Neural cell (in vitro differentiated cells): ENCODE measurements around the gene CDYL. TPM values are rescaled to one million over a fixed set of nuclear protein-coding genes. Genes with fewer than 3 reads are reported as not detected.

Experiments
- H2AFZ ChIP-seq: fragments of 200-600, 300-800 bp; sonication (generic), shearing (Covaris generic); 2 replicates; pipeline ENCODE4 v1.6.0; 2014; ENCODE audit warnings: low read depth, mild to moderate bottlenecking, antibody characterized with exemption, low read length, moderate library complexity
- H3F3A ChIP-seq: fragments of 200-600 bp; shearing (Covaris generic); 2 replicates; pipeline ENCODE4 v1.6.1; 2016; ENCODE audit warnings: mild to moderate bottlenecking, moderate library complexity, mixed read lengths, antibody characterized with exemption, low read length; ENCODE audit not compliant: insufficient read depth, poor library complexity, severe bottlenecking
- H3K27ac ChIP-seq: fragments of 200-600, 300-800 bp; sonication (generic), shearing (Covaris generic); 2 replicates; pipeline ENCODE4 v1.5.1; 2014; ENCODE audit warnings: mild to moderate bottlenecking, low read length, moderate library complexity
- H3K27me3 ChIP-seq: fragments of 300-800, 200-600 bp; sonication (generic), shearing (Covaris generic); 2 replicates; pipeline ENCODE4 v1.6.0; 2014; ENCODE audit warnings: mild to moderate bottlenecking, low read depth, low read length, moderate library complexity; ENCODE audit not compliant: insufficient read depth
- H3K36me3 ChIP-seq: fragments of 300-800, 200-600 bp; sonication (generic), shearing (Covaris generic); 2 replicates; pipeline ENCODE4 v1.5.1; 2014; ENCODE audit warnings: mild to moderate bottlenecking, antibody characterized with exemption, low read length, moderate library complexity; ENCODE audit not compliant: insufficient read depth
- H3K4me2 ChIP-seq: fragments of 300-800, 200-600 bp; sonication (generic), shearing (Covaris generic); 2 replicates; pipeline ENCODE4 v1.6.0; 2014; ENCODE audit warnings: mild to moderate bottlenecking, low read length
- H3K4me3 ChIP-seq: fragments of 300-800, 200-600 bp; sonication (generic), shearing (Covaris generic); 2 replicates; pipeline ENCODE4 v1.5.1; 2014; ENCODE audit warnings: mild to moderate bottlenecking, low read length, moderate library complexity
- H3K79me2 ChIP-seq: fragments of 200-600 bp; shearing (Covaris generic); replicated peaks from 2 replicates; pipeline ENCODE4 v1.6.0; 2014; ENCODE audit warnings: mild to moderate bottlenecking, low read length, moderate library complexity; ENCODE audit not compliant: insufficient read depth
- H3K9ac ChIP-seq: fragments of 300-800, 200-600 bp; sonication (generic), shearing (Covaris generic); 2 replicates; pipeline ENCODE4 v1.6.1; 2016; ENCODE audit warnings: mild to moderate bottlenecking, low read length, mixed read lengths
- H3K9me2 ChIP-seq: fragments of 200-600 bp; shearing (Covaris generic); 2 replicates; pipeline ENCODE4 v1.6.1; 2016; ENCODE audit warnings: mild to moderate bottlenecking, low read length, mixed read lengths; ENCODE audit not compliant: insufficient read depth
- H3K9me3 ChIP-seq: fragments of 200-600, 300-800 bp; sonication (generic), shearing (Covaris generic); 2 replicates; pipeline ENCODE4 v1.6.1; 2016; ENCODE audit warnings: mild to moderate bottlenecking, mixed run types, low read length, moderate library complexity, mixed read lengths
- H4K20me1 ChIP-seq: fragments of 200-600 bp; shearing (Covaris generic); 2 replicates; pipeline ENCODE4 v1.6.1; 2016; ENCODE audit warnings: mild to moderate bottlenecking, mixed run types; ENCODE audit not compliant: insufficient read depth
- CTCF ChIP-seq: fragments of 450-650 bp; IDR thresholded peaks from 2 replicates; pipeline ENCODE4 v1.5.1; 2014; ENCODE audit warnings: antibody characterized with exemption, mild to moderate bottlenecking, moderate library complexity; ENCODE audit not compliant: poor library complexity, severe bottlenecking
- EP300 ChIP-seq: fragments of 450-650 bp; conservative IDR thresholded peaks from 2 replicates; pipeline ENCODE4 v1.6.1; 2014; ENCODE audit warnings: antibody characterized with exemption, mild to moderate bottlenecking, moderate library complexity; ENCODE audit not compliant: poor library complexity, severe bottlenecking
- EZH2 ChIP-seq: fragments of 200-600, 300-800 bp; shearing (Covaris generic), sonication (generic); IDR thresholded peaks from 2 replicates; pipeline ENCODE4 v1.6.1; 2014; ENCODE audit warnings: antibody characterized with exemption, low read length, borderline replicate concordance, mild to moderate bottlenecking; ENCODE audit not compliant: insufficient read depth, poor library complexity, severe bottlenecking
- MXI1 ChIP-seq: fragments of 450-650 bp; conservative IDR thresholded peaks from 2 replicates; pipeline ENCODE4 v1.6.1; 2014; ENCODE audit warnings: antibody characterized with exemption, mild to moderate bottlenecking; ENCODE audit not compliant: poor library complexity, severe bottlenecking
- POLR2AphosphoS5 ChIP-seq: IDR thresholded peaks from 2 replicates; pipeline ENCODE4 v1.6.1; 2012
- RAD21 ChIP-seq: fragments of 450-650 bp; conservative IDR thresholded peaks from 2 replicates; pipeline ENCODE4 v1.6.1; 2014; ENCODE audit warnings: antibody characterized with exemption, mild to moderate bottlenecking, moderate library complexity
- SMC3 ChIP-seq: fragments of 450-650 bp; conservative IDR thresholded peaks from 2 replicates; pipeline ENCODE4 v1.6.1; 2014; ENCODE audit warnings: antibody characterized with exemption, mild to moderate bottlenecking, moderate library complexity; ENCODE audit not compliant: poor library complexity
- TAF1 ChIP-seq: IDR thresholded peaks from 2 replicates; pipeline ENCODE4 v1.6.1; 2012; ENCODE audit warnings: low read depth
- polyA plus RNA-seq: library from polyadenylated mRNA; depleted of rRNA; stranded (reverse); fragments of >200 nt; gene quantifications from 2 replicates; pipeline ENCODE4 v1.2.3, GENCODE V29; 2014
- TF ChIP-seq, protein P1 (sequence below): IDR thresholded peaks from 2 replicates; pipeline ENCODE4 v1.6.1; 2012; ENCODE audit warnings: borderline replicate concordance

The CDYL gene
- polyA plus RNA-seq, 1 donor from 2014 or later: 5.2 TPM

DNA sequence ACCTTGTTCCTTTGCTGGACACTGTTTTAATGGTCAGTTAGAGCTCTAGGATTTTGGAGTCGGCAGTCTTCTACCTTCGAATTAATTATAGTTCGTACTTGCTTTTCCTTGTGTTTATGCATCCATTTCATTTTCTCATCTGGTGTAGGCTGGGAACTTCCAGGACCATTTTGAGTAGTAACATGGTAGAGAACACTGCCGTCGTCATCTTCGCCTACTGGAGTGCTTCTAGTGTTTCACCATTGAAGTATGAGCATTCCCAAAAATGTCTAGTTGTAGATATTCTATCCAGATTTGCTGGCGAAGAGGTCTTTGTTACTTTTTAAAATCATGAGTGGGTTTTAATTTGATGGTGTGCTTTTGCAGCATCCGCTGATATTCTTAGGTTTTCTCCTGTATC is 36.9 kb downstream of the CDYL start:
- Histone ChIP-seq H3K27ac (no peak overlapping the region), H4K20me1 (no peaks in the 10 kb centered on the region)

DNA sequence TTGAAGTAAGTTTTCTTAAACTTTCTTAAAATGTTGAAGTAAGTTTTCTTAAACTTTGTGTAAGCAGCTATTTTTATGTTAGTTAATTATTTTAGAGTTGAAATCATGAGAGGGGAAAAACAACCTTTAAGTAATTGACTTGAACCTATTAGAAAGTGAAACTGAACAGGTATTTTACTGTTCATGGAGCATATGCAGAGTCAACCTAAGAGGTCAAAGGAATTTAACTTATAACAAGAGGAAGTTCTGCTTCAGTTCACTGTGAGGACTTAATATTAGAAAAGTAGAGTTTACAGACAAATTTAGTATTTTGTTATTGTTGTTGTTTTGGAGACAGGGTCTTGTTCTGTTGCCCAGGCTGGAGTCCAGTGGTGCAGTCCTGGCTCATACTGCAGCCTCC is 38.0 kb downstream of the CDYL start:
- Histone ChIP-seq H3F3A (no peaks in the 10 kb centered on the region), H3K79me2 (peaks cover 27% of the 10 kb centered on the region), H3K9ac (no peak overlapping the region), H3K4me3 (no peak overlapping the region), H3K36me3 (no peaks in the 10 kb centered on the region), H3K27me3 (no peaks in the 10 kb centered on the region), H3K4me2 (no peak overlapping the region), H2AFZ (no peak overlapping the region), H3K9me2 (no peaks in the 10 kb centered on the region), H3K27ac (no peak overlapping the region), H3K9me3 (no peaks in the 10 kb centered on the region), H4K20me1 (no peaks in the 10 kb centered on the region)
- no peak for TF ChIP-seq EP300
- no peak for TF ChIP-seq CTCF
- no peak for TF ChIP-seq TAF1
- TF ChIP-seq, protein P1, sequence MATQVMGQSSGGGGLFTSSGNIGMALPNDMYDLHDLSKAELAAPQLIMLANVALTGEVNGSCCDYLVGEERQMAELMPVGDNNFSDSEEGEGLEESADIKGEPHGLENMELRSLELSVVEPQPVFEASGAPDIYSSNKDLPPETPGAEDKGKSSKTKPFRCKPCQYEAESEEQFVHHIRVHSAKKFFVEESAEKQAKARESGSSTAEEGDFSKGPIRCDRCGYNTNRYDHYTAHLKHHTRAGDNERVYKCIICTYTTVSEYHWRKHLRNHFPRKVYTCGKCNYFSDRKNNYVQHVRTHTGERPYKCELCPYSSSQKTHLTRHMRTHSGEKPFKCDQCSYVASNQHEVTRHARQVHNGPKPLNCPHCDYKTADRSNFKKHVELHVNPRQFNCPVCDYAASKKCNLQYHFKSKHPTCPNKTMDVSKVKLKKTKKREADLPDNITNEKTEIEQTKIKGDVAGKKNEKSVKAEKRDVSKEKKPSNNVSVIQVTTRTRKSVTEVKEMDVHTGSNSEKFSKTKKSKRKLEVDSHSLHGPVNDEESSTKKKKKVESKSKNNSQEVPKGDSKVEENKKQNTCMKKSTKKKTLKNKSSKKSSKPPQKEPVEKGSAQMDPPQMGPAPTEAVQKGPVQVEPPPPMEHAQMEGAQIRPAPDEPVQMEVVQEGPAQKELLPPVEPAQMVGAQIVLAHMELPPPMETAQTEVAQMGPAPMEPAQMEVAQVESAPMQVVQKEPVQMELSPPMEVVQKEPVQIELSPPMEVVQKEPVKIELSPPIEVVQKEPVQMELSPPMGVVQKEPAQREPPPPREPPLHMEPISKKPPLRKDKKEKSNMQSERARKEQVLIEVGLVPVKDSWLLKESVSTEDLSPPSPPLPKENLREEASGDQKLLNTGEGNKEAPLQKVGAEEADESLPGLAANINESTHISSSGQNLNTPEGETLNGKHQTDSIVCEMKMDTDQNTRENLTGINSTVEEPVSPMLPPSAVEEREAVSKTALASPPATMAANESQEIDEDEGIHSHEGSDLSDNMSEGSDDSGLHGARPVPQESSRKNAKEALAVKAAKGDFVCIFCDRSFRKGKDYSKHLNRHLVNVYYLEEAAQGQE: no peak
- no peak for TF ChIP-seq SMC3
- TF ChIP-seq MXI1: no peak
- TF ChIP-seq RAD21: no peak
- no peak for TF ChIP-seq POLR2AphosphoS5
- TF ChIP-seq EZH2: no peak

More for the DNA sequence above, 36.9 kb downstream of the CDYL start:
- H3K9me3 ChIP-seq: no peaks in the 10 kb centered on the region
- H3F3A ChIP-seq: no peaks in the 10 kb centered on the region
- no peak overlapping the region for H3K4me3 ChIP-seq
- TF ChIP-seq EZH2 (no peak), CTCF (no peak), MXI1 (no peak), SMC3 (no peak), EP300 (no peak), RAD21 (no peak), TAF1 (no peak), POLR2AphosphoS5 (no peak)
- TF ChIP-seq, protein P1: no peak
- no peaks in the 10 kb centered on the region for H3K36me3 ChIP-seq
- H3K9ac ChIP-seq: no peak overlapping the region
- H3K9me2 ChIP-seq: no peaks in the 10 kb centered on the region
- H3K4me2 ChIP-seq: no peak overlapping the region
- H3K79me2 ChIP-seq: peaks cover 33% of the 10 kb centered on the region
- no peak overlapping the region for H2AFZ ChIP-seq
- H3K27me3 ChIP-seq: no peaks in the 10 kb centered on the region
